HG03558 (cell line): ENCODE measurements around the gene OR10A2.
"Not testable (repeated sequence)": the region's sequence is repeated elsewhere in the genome, so short reads cannot be mapped to it uniquely, and the experiment has no call there.

Experiments used
- ATAC-seq: cut with Tn5 transposase; IDR thresholded peaks from one replicate; pipeline ENCODE4 v1.9.1; 2021; ENCODE audit warnings: moderate number of reproducible peaks; ENCODE audit not compliant: unreplicated experiment; ENCODE audit errors: extremely low read depth

The OR10A2 gene

DNA sequence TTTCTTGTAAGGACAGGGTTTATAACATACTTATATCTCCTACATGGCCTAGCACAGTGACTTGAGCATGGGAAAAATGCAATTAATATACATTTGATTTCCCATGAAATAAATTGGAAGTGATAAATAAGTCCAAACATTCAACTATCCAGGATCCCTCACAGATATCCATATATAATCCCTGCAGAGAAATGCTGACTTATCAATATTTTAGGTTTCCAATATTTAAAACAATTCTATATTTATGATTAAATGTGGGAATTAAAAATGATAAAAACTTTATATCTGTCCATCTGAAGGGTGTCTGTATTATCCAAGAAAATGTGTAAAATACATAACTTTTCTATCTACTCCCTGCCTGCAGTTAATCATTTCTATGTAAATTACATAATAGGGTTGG lies 19.9 kb downstream of the OR10A2 start:
- ATAC-seq: no peak

DNA sequence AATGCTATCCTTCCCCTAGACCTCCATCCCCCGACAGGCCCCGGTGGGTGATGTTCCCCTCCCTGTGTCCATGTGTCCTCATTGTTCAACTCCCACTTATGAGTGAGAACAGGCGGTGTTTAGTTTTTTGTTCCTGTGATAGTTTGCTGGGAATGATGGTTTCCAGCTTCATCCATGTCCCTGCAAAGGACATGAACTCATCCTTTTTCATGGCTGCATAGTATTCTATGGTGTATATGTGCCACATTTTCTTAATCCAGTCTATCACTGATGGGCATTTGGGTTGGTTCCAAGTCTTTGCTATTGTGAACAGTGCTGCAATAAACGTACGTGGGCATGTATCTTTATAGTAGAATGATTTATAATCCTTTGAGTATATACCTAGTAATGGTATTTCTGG lies 24.9 kb downstream of the OR10A2 start:
- not testable (repeated sequence) for ATAC-seq

DNA sequence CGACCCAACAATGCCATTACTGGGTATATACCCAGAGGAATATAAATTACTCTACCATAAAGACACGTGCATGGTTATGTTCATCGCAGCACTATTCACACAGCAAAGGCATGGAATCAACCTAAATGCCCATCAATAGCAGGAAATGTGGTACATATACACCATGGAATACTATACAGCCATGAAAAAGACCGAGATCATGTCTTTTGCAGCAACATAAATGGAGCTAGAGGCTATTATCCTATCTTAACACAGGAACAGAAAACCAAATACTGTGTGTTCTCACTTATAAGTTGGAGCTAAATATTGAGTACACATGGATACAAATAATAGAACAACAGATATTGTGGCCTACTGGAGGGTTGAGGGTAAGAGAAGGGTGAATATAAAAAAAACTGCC lies 26.0 kb downstream of the OR10A2 start:
- no peak for ATAC-seq

DNA sequence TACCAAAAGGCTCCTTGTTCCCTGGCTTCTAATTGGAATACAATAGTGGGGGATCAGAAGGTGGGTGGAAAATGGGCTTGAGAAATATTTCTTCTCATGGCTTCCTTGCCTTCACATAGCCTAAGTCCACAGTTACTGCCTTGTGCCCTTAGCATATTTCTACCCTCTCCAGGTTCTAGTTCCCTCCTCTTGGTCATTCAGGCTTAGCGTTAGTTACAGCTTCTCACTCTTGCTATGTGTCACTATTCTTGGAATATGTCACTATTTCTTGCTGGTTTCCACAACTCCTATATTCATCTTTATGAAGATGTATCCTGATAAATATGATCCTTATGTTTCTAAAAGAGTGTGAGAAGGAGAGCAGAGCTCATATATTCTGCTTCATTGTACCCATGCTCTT lies 27.0 kb downstream of the OR10A2 start:
- no peak for ATAC-seq

DNA sequence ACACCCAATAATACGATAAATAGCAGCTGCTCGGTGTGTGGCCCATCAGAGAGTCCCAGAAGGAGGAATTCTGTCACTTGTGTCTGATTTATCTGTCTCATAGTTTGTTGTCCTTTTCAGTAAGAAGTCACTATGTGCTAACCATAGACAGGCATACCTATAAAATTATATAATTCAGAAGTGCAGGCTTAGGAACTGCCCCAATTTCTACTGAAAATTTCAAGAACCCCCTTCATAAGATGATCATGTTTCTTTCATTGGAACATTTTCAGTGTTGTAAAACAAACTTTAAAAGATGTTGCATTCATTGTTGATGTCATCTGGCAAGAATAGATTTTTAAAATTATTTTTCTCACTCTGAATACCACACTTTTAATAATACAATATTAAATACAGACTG lies 29.5 kb downstream of the OR10A2 start, which contains the start of gene OR2D2:
Gene OR2D2 (minus strand): TSS at position 101 of the 400 bp plus-strand sequence. CDS start 0 bp downstream, at position 101.
- ATAC-seq: no peak

DNA sequence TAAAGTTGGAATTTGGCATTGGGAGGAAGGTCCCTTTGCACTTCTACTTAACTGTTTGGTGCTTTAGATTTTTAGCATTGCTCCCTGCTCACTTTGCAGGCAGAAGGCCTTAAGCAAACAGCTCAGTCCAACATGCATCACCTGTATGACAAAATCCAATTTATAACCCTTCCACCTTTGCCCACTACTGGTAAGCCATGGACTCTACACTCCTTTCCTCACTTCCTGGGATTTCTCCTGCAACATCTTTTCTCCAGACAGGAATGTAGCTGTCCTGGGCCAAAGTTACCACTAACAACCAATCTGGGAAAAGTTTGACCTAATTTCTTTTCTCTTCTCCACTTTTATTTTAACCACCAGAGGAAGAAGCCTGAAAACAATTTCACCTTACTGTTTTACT lies 31.2 kb downstream of the OR10A2 start:
- ATAC-seq: no peak

DNA sequence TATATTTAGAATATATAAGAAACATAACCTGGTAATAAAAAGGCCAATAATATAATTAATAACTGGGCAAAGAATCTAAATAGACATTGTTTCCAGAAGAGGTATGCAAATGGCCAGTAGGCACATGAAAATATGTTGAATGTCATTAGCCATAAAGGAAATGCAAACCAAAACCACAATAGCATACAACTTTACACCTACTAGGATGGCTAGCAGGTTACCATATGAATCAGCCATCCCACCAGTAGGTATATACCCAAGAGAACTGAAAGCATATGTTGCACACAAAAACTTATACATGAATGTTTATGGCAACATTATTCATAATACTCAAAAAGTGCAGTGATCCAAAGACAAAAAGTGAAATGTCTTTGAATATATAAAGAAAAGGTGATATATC lies 32.2 kb downstream of the OR10A2 start:
- peak; percentile 76 for ATAC-seq

DNA sequence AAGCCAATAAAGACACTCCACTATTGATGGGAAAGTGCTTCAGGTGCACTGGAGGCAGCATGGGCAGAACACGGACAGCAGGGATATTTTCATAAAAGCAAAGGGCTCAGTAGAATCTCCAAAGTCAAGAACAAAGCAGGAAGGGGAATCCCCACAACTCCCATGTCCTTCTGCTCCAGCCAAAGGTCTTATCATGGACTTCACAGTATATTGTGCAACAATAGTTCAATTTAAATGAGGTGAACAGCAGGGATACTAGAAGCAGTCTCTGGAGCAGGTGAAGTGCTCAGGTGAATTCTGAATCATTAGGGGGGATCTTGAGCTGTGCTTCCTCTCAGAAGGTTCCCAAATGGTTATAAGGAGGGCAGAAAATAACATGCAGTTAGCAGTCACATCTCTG lies 36.1 kb downstream of the OR10A2 start:
- no peak for ATAC-seq

DNA sequence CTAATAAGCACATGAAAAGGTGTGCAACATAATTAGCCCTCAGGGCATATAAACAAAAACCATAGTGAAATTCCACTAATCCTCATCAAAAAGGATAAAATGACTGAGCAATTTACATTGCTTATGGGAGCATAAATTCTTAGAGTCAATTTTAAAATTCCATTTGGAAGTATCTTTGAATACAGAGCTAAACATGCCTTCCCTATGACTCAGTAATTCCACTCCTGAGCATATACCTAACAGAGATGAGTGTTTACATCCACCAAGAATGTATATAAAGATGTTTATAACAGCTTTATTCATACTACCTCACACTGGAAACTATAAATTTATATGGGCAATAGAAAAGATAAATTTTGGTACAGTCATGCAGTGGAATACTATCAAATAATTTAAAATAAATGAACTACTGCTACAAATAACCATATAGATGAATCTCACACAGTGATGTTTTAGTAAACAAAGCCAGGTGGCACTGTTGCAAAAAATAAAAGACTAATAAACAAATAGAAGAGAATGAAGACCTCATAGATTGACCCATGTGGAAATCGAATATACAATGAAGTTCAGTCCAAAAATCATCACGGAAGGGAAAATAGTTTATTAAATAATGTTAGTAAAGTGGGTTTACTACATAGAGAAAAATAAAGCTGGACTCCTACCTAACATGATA lies 37.6 kb downstream of the OR10A2 start:
- ATAC-seq: no peak

DNA sequence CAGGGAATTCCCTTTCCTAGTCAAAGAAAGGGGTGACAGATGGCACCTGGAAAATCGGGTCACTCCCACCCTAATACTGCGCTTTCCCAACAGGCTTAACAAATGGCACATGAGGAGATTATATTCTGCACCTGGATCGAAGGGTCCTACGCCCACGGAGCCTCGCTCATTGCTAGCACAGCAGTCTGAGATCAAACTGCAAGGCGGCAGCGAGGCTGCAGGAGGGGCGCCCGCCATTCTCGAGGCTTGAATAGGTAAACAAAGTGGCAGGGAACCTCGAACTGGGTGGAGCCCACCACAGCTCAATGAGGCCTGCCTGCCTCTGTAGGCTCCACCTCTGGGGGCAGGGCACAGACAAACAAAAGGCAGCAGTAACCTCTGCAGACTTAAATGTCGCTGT lies 41.9 kb downstream of the OR10A2 start:
- ATAC-seq: not testable (repeated sequence)

DNA sequence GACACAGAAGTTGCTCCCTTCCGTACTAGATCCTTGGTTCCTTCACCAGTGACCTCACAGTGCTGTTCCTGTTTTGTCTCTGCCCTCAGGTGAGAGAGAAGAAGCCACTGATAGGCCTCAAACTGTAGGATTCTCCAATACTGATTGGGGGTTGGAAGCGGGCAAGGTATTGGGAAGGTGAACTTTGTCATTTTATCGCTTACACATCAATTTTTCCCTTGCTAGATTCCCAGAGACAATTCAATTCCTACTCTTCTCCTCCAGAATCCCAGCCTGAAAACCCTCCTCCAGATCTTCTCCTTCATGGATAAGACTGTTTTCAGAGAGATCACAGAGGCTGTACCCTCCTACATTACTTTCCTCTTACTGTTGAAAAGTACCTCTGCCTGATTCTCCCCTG lies 48.5 kb downstream of the OR10A2 start:
- no peak for ATAC-seq

DNA sequence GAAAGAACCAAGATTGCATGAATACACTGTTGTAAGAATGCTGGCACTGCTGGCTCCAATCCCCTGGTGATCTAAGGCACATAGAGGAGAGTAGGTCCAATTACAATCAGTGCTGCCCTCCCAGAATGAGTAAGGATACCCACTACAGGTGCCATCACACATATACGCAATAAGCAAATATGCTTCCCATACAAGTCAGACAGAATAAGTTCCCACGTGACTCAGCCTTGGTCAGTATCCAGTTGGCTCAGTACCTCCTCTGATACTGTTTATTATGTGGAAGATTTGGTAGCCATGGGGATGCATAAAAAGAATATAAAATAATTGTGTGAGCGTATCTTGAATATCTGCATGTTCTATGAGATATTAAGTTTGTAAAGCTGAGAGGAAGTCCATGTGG lies 49.1 kb downstream of the OR10A2 start:
- no peak for ATAC-seq

DNA sequence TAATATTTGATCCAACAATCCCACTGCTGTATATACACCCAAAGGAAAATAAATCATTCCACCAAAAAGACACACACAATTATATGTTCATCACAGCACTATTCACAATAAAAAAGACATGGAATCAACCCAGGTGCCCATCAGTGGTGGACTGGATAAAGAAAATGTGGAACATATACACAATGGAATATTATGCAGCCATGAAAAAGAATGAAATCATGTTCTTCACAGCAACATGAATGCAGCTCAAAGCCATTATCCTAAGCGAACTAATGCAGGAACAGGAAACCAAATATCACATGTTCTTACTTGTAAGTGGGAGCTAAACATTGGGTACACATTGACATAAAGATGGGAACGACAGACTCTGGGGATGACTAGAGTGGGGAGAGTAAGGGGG lies 56.8 kb downstream of the OR10A2 start:
- no peak for ATAC-seq

DNA sequence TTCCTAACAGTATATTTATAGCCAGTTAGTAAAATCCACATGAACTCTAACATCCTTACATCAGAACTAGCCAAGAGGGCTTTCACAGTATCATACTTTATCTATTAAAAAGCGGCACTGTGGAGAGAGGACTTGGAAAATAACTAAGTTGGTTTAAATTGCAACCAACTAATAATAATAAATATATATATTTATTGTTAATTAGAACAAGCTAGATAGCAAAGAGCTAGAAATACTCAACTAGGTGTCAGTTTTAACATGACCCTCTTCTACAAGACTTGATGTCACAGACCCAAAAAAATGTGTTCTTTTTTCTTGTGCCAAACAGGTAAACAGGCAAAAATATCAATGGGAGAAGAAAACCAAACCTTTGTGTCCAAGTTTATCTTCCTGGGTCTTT lies 57.8 kb downstream of the OR10A2 start, which contains the start of gene OR2D3:
Gene OR2D3 (plus strand): TSS at position 301 of the 400 bp plus-strand sequence. CDS start 0 bp downstream, at position 301.
- no peak for ATAC-seq
